GM12872 (cell line): ENCODE data around the gene ZNF74.

Source experiments
- TF ChIP-seq, protein P1 (sequence below): IDR thresholded peaks from 3 replicates; pipeline ENCODE4 v1.5.1; 2011; ENCODE audit warnings: low read depth, mild to moderate bottlenecking, low read length, moderate library complexity; ENCODE audit not compliant: insufficient read depth

ZNF74 gene

DNA sequence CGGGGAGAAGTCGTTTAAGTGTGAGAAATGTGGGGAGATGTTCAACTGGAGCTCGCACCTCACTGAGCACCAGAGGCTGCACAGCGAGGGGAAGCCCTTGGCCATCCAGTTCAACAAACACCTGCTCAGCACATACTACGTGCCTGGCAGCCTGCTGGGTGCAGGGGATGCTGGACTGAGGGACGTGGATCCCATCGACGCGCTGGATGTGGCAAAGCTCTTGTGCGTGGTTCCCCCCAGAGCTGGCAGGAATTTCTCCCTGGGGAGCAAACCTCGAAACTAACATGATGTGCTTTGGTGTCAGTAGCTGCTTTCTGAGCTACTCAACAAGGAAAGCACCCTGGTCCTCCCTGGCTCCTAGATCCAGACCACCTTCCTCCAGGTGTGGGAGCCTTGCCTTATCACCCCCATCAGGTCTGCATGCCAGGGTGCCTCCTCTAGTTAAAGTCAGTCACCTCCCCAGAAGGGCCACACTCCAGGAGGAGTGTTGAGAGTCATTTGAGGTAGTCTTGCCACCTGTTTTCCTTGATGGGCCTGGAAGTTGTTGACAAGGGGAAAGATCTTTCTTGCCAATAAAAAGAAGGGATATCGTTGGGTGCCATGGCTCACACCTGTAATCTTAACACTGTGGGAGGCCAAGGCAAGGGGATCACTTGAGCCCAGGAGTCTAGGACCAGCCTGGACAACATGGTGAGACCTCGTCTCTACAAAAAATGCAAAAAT is 12.9 kb downstream of the ZNF74 start:
- TF ChIP-seq, protein P1, sequence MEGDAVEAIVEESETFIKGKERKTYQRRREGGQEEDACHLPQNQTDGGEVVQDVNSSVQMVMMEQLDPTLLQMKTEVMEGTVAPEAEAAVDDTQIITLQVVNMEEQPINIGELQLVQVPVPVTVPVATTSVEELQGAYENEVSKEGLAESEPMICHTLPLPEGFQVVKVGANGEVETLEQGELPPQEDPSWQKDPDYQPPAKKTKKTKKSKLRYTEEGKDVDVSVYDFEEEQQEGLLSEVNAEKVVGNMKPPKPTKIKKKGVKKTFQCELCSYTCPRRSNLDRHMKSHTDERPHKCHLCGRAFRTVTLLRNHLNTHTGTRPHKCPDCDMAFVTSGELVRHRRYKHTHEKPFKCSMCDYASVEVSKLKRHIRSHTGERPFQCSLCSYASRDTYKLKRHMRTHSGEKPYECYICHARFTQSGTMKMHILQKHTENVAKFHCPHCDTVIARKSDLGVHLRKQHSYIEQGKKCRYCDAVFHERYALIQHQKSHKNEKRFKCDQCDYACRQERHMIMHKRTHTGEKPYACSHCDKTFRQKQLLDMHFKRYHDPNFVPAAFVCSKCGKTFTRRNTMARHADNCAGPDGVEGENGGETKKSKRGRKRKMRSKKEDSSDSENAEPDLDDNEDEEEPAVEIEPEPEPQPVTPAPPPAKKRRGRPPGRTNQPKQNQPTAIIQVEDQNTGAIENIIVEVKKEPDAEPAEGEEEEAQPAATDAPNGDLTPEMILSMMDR = no peak

DNA sequence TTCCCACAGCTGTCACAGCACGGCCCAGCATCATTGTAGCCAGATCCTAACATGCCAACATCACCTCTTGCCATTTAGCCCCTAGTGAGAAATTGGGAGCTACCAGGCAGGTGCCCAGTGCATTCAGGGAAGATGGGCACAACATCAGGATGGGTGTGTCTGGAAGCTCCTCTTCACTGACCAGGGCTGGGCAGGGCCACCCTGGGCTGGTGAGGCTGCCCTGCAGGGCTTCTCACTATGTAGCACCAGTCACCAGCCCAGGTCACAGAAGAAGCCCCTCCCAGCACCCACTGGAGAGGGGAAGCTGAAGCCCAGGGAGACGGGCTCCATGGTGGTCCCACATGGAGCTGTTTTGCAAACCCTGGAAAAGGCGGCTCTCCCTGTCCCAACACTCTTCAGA is 13.9 kb downstream of the ZNF74 start:
- TF ChIP-seq, protein P1 = no peak

DNA sequence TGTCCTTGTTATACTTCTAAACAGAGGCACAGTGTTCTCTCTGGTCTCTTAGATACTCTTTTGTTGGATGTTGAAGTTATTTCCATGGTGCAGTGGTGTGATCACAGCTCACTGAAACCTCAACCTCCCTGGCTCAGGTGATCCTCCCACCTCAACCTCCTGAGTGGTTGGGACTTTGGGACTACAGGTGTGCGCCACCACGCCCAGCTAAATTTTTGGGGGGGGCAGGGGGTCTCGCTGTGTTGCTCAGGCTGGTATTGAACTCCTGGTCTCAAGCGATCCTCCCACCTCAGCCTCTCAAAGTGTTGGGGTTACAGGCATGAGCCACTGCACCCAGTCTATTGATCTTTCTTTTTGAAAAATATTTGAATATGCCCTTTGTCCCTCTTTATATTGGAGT is 14.9 kb downstream of the ZNF74 start:
- TF ChIP-seq, protein P1 = no peak

DNA sequence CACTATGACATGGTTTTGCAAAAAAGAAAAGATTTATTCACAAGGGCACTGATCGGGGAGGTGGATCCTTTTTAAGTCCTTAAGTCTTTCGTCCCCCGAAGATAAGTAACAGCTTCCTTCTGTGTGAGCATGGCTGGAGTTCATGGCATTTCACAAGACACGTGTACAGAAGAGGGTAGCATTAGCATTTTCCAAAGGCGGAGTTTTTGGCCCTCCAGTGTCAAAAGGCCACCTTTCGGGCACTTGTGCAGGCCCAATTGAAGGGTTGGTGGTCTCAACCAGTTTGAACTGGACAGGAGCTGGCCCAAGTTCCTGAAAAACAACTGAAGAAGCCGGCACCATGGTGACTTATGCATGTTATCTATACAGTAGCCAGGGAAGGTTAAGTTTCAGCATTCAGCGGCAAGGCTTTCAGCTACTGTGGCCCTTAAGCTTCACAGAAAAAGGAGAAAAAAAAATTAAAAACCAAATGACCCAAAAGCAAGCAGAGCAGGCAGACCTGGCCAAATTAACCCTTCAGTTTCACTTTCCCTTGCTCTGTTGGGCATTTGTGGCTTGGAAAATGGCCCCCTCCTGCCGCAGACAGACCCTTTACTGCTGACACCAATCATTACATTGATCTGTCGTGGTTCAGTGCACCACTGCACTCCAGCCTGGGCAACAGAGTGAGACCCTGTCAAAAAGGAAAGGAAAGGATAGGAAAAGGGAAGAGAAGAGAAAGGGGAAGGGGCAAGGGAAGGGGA is 18.7 kb downstream of the ZNF74 start:
- TF ChIP-seq, protein P1 = no peak

DNA sequence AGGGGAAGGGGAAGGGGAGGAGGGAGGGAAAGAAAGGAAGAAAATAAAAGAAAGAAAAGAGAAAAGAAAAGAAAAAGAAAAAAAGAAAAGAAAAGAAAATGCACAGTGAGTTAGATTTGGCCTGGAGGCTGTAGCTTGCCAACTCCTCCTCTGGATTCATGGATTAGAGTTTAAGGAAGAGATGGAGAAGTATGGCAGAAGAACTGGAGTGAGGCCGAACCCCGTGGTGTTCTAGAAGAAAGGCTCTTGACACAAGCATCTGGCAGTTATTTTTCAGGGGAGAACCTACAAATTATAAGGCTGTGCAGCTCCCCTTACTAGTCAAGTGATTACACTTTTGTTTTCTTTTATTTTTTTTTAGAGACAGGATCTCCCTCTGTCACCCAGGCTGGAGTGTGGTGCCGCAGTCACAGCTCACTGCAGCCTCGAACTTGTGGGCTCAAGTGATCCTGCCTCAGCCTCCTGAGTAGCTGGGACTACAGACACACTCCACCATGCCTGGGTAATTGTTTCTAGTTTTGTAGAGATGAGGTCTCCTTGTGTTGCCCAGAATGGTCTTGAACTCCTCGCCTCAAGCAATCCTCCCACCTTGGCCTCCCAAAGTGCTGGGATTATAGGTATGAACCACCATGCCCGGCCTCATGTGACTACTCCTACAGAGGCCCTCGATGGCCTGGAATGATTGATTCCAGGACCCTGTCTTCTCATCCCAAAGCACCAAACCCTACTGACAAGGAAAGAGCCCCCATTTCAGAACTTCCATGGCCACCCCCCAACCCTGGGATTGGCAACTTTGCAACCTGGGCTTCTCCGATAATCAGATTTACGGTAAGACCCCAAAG is 19.5 kb downstream of the ZNF74 start:
- TF ChIP-seq, protein P1 = no peak

DNA sequence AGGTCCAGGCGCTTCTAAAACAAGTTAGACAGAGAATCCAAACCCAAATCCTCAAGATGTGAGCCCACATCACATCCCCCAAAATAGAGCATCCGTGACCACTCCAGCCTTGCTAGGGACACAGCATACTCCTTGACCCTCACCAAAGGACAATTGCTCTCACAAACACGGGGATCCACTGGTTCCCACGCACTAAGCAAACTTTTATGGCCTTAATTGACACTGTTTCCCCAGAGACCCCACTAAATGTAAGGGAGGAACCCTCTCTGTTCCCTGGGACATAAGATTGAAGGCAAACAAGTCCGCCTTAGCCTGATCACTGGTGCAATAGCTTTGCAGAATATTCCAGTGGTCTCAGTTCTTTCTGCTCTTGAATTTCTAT is 20.1 kb downstream of the ZNF74 start:
- TF ChIP-seq, protein P1 = no peak

DNA sequence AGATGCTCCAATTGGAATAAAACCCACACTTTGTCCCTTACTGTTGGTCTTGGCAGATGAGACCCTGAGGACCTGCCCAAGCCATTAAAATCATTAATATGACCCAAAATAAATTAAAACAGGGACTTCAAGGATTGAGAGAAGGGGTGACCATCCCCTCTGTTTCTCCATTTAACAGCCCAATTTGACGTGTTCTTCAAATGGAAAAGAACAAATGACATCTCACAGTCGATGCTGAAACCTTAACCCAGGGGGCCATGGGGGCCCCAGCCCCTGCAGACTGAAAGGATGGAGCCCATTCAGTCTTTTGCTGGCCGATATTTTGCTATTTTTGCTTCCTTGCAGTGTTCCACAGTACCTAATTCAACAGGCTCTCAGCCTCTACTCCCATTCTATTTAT is 20.5 kb downstream of the ZNF74 start:
- TF ChIP-seq, protein P1 = no peak
